ENCODE data around the gene ELMO3. TPM values are rescaled to one million over a fixed set of nuclear protein-coding genes. Genes with fewer than 3 reads are reported as not detected.

The ELMO3 gene
- total and polyA plus RNA-seq, 2 of the 13 experiments (the other 11 are each of a cell fraction or from before 2014, with no cell fraction given): 2.6 to 4.0 TPM

GRCh38 chr16:67155295-67156142, 43.4 kb upstream of the ELMO3 start (continued):
- TF ChIP-seq SNAPC4 (CRISPR knock-in tag; IDR thresholded peaks at IDR 0.05) (no peak), ZNF432 (CRISPR knock-in tag; IDR thresholded peaks at IDR 0.05; ENCODE audit: borderline replicate concordance) (no peak), ZNF788 (CRISPR knock-in tag; IDR thresholded peaks at IDR 0.05; ENCODE audit: borderline replicate concordance) (no peak), REXO4 (CRISPR knock-in tag; IDR thresholded peaks at IDR 0.05; ENCODE audit: borderline replicate concordance) (no peak), AKNA (CRISPR knock-in tag; IDR thresholded peaks at IDR 0.05; ENCODE audit: borderline replicate concordance) (no peak), TOE1 (CRISPR knock-in tag; IDR thresholded peaks at IDR 0.05) (no peak), TBP (CRISPR knock-in tag; IDR thresholded peaks at IDR 0.05) (0 out of 2 replicates have a peak, but pooled peaks have one; percentile 82), HIVEP1 (CRISPR knock-in tag; IDR thresholded peaks at IDR 0.05) (no peak), ZNF296 (CRISPR knock-in tag; conservative IDR thresholded peaks at IDR 0.05) (no peak), AFF4 (CRISPR knock-in tag; IDR thresholded peaks at IDR 0.05) (no peak), MTA3 (CRISPR knock-in tag; IDR thresholded peaks at IDR 0.05) (no peak), SNAPC2 (CRISPR knock-in tag; IDR thresholded peaks at IDR 0.05) (no peak)

All from HepG2 (cell line).